Kidney epithelial cell (primary cell): Measurements from ENCODE around the gene MICAL3. TPM values are rescaled to one million over a fixed set of nuclear protein-coding genes. Genes with fewer than 3 reads are reported as not detected.

Experiments
- DNase-seq: peaks from one replicate; pipeline ENCODE4 v3.0.0-alpha.2; 2010; ENCODE audit warnings: low read depth
- H3K27me3 ChIP-seq: 2 replicates; pipeline ENCODE4 v1.6.0; 2011; ENCODE audit warnings: low read length; ENCODE audit not compliant: control insufficient read depth, insufficient read depth
- H3K36me3 ChIP-seq: 2 replicates; pipeline ENCODE4 v1.5.1; 2011; ENCODE audit warnings: low read length; ENCODE audit not compliant: control insufficient read depth, insufficient read depth
- H3K4me3 ChIP-seq: 2 replicates; pipeline ENCODE4 v1.5.1; 2011; ENCODE audit warnings: low read depth, mild to moderate bottlenecking, control low read depth, low read length
- CTCF ChIP-seq: IDR thresholded peaks from 2 replicates; pipeline ENCODE4 v1.5.1; 2011; ENCODE audit warnings: mild to moderate bottlenecking, moderate library complexity, low read length, control low read depth, inconsistent platforms; ENCODE audit not compliant: insufficient read depth, poor library complexity, severe bottlenecking
- total RNA-seq: library from RNA; depleted of rRNA; stranded (reverse); fragments of >200 nt; gene quantifications from 2 replicates; pipeline ENCODE4 v1.2.3, GENCODE V29; 2015

The MICAL3 gene
- total RNA-seq, 1 donor from 2014 or later = 38.9 TPM

DNA sequence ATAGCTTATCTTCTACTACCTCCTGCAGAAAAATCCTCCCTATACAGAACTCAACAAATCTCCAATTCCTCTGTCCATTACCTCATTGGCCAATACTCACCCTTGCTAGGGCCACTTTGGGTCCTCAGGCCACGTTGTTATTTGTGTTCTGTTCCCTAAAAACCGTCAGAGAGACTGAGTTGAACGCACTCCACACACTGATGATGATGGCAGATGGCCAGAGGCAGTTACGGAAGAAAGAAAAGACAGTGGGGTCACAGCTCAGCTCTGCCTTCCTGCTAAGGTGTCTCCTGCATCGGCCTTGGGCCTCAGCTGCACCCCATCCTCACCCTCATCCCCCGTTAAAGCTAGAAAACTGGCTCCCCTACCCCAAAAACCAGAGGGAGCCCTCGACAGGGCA, 66.2 kb downstream of the MICAL3 start:
- Histone ChIP-seq H3K27me3 (no peaks in the 10 kb centered on the region), H3K4me3 (no peak overlapping the region), H3K36me3 (peaks cover 1% of the 10 kb centered on the region)
- no peak for TF ChIP-seq CTCF
- no peak for DNase-seq

- DNase-seq = no peak
- Histone ChIP-seq H3K4me3 (no peak overlapping the region), H3K27me3 (no peaks in the 10 kb centered on the region), H3K36me3 (peaks cover 1% of the 10 kb centered on the region)
- TF ChIP-seq CTCF = no peak
Measured at GRCh38 chr22:17957693-17958092, 66.7 kb downstream of the MICAL3 start.

GRCh38 chr22:17957204-17957603, 67.2 kb downstream of the MICAL3 start:
- H3K36me3 ChIP-seq = peaks cover 1% of the 10 kb centered on the region
- no peak for TF ChIP-seq CTCF
- no peaks in the 10 kb centered on the region for H3K27me3 ChIP-seq
- no peak overlapping the region for H3K4me3 ChIP-seq
- no peak for DNase-seq

DNA sequence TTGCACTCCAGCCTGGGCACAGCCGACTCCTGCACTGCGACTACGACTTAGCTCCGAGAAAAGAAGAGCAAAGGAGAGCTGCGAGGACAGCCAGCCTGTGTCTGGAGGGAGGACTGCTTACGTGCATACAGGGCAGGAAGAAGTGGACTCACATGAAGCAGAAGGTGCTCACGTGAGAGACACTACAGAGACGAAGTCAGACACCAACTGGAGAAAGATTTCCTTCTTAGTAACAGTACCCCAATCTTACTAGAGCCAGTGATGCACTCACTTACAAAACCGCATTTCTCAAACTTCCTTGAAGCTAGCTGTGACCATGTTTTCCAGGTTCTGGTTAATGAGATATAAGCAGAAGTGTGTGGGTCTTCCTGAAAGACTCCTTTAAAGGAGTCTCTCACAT, 67.7 kb downstream of the MICAL3 start:
- no peak for TF ChIP-seq CTCF
- Histone ChIP-seq H3K4me3 (no peak overlapping the region), H3K27me3 (no peaks in the 10 kb centered on the region), H3K36me3 (peaks cover 1% of the 10 kb centered on the region)
- no peak for DNase-seq

- H3K36me3 ChIP-seq = peaks cover 1% of the 10 kb centered on the region
- H3K4me3 ChIP-seq = no peak overlapping the region
- H3K27me3 ChIP-seq = no peaks in the 10 kb centered on the region
- TF ChIP-seq CTCF = no peak
- no peak for DNase-seq
Measured at GRCh38 chr22:17955590-17956379, 68.6 kb downstream of the MICAL3 start.

- no peak for DNase-seq
- H3K36me3 ChIP-seq = peaks cover 1% of the 10 kb centered on the region
- H3K27me3 ChIP-seq = no peaks in the 10 kb centered on the region
- no peak overlapping the region for H3K4me3 ChIP-seq
- TF ChIP-seq CTCF = no peak
Measured at GRCh38 chr22:17954860-17955587, 69.3 kb downstream of the MICAL3 start.
